ENCODE data around the gene KDM2B.
A peak's percentile ranks its signal among the peaks of the same experiment; 100 is the strongest.

Gene KDM2B

DNA sequence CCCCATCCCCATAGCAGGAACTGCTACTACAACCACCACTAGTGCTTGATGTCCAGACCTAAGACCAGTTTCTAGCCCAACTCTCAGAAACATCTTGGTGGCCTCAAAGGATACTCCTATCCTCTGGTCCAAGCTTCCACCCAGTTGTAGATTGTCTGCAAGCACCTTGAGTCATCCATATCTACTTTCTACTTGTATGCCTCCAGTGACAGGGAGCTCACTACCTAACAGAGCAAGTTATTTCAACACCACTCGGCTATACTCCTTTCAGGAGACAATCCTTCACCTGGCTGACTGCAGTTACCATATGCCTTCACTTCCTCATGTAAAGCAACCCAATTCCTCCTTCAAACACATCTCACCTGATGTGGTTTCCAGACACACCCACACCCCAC, 49.5 kb downstream of the KDM2B start:
- DNase-seq: no peak

DNA sequence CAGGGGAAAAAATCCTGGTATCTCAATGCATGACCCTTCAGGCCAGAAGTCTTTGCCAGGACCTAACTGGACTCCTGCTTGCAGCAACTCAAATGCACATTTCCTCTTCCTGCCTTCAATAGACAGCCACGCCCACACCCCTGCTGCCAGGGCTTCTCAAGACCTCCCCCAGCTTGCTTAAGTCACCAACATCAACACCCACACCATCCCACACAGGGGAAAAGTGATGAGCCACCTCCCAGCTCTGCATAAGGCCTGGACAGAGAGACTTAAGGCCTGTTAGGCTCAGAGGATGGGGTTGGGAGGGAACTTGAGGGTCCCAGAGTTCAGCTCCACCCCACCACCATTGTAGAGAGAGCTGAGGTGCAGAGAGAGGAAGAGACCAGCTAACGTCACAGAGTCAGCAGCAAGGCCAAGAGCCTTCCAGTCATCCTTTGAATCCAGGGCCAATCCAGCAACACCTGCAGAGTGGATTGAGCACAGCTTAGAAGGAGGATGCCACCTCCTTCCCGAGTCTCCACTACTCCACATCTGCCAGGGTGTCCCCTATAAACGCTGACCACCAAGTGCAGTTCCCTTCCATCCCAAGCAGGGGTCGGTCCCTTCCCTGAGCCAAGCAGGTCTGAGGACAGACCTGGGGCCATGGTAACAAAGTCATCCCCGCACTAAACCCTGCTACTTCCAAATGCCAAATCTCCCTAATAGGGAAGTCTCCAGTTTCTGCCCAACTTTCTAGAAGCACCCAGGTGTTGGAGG, 50.0 kb downstream of the KDM2B start:
- DNase-seq: peak in 14 of 56 donors; percentile 1 to 45 (median 9)

DNA sequence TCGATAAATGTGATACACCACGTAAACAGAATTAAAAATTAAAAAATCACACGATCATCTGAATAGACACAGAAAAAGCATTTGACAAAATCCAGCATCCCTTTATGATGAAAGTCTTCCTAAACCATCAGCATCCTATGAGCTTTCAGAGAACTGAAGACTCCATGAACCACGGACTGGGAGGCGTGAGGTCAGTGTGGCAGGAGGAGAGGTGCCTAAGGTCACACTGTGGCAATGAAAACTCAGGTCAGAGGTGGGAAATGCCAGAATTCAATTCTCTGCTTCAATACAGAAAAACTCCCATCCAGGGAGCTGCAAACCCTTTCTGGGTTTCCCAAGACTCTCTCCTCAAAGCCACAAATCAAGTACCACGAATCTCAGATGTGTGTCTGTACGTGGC, 51.6 kb downstream of the KDM2B start:
- no peak for DNase-seq

DNA sequence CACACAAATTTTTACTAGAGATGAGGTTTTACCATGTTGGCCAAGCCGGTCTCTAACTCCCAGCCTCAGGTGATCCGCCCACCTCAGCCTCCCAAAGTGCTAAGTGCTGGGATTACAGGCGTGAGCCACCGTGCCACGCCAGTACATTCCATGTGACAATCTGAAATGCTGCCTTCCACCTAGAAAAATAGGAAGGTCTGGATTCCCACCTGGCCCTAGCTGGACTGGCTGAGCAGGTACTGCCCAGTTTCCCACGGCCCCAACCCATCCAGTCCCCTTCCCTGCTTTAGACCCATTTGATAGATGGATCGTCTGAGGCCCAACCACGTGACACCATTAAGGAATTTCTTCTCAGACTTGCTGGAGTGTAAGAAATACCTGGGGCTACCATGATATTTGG, 55.4 kb downstream of the KDM2B start:
- DNase-seq: no peak

DNA sequence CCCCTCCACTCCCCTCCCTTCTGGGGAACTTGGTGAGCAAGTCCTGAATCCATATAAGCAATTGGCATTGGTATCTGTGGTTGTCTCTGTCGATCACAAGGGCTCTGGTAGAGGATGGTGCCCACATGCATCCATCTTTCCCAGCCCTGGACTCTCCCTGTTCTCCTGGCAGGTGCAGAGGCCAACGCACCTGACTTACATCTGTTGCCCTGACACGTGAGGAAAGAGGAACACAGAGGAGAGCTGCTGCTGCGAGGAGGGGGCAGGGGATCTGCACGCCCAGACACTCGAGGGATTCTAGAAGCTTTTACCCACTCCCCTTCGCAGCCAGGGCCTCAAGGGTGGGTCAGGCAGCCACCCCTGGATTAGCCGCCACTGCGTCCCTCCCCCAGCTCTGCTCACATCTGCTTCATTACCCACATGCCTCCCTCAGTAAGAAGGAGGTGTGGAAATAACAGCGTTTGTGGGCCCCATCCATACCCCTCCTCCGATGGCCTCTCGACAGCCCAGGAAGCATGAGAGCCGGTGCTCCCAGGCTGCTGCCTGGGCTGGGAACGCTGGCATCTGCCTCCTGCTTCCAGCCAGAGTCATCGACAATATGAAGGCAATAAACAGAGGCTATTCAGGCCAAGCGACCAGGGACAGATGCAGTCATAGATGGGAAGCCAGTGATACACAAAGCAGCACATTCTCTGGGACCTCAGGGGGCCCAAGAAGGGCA, 56.5 kb downstream of the KDM2B start:
- DNase-seq: peak in 32 of 56 donors; percentile 5 to 78 (median 28)

DNA sequence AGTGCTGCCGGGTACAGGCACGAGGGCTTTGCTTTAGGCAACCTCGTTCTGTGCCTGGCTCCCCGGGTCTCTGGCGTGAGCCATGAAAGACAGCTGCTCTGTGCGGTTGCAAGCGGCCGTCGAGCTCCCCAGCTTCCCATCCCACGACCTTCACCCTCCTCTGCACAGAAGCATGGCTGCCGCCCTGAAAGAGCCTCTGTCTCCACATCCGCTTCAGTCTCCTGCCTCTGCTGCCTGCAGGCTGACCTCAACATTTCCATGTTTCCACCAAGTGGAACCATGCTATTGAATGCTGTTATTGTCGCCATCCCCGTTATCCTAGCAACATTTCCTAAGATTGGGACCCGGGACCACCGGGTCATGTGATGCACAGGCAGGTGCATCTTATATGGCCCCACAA, 57.1 kb downstream of the KDM2B start:
- DNase-seq: peak in 27 of 56 donors; percentile 5 to 60 (median 30)

DNA sequence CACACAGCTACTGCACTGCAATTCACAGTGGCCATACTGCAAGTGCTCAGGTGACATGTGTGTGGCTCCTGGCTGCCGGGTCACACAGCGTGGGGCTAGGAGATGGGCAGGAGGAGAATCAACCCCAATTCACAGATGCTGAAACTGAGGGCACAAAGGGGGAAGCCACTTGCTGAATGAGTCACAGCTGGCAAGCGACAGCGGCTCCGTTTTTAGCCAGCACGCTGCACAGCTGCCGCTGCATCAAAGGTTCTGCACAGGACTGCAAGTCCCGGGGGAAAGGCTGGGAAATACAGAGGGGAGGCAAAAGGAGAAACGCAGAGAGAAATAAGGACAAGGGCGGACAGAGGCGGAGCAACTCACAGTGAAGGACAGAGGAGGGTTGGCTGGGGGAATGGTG, 57.9 kb downstream of the KDM2B start:
- DNase-seq: peak in 8 of 56 donors; percentile 4 to 25 (median 11)

DNA sequence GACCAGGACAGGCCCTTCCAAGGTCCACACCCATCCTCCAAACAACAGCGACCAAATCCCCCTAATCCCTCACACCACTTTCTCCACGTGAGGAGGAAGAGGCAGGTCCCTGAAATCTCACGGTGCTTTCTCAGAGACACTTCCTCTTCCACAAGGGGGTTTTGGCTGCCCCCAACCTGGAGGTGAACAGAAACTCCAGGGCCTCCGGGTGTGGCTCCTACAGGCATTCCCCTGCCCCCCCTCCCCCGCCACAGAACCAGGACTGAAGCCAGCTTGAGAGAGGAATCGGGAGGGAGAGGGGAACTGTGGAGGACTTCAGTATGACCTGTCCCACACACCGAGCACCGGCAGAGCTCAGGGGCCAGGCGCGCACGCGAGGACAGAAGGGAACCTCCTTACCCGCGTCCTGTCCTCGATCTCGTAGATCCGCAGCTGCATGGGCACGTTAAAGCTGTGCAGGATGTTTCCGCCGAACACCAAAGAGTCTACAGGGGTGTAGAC, 60.2 kb downstream of the KDM2B start:
- DNase-seq: no peak

DNA sequence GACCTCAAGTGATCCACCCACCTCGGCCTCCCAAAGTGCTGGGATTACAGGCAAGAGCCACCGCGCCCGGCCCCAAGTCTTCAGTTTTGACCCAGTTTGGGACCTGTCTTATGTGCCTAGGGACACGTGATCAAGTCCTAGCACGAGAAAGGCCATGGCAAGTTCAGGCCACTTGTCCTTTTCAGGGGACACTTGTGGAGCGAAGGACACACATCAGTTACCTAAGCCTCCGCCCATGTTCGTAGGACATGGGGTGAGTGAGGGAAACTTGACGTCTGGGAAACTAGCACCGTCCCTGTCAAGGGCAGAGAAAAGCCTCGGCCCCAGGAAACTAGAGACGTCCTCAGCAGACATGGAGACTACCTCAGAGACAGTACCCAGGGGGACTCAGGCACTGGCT, 60.7 kb downstream of the KDM2B start:
- DNase-seq: no peak

DNA sequence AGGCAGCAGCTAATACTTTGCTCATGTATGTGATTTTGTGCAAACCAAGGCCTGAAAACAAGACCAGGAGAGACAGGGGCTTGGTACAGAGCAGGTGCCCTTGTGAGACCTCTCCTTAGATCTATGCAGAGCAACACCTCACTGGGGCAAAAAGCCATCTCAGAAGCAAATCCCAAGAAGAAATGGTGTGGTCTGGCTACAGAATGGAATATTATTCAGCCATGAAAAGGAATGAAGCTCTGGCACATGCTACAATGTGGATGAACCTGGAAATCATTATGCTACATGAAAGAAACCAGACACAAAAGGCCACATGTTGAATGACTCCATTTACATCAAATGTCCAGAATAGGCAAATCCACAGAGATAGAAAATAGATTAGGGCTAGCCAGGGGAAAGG, 61.6 kb downstream of the KDM2B start:
- no peak for DNase-seq

DNA sequence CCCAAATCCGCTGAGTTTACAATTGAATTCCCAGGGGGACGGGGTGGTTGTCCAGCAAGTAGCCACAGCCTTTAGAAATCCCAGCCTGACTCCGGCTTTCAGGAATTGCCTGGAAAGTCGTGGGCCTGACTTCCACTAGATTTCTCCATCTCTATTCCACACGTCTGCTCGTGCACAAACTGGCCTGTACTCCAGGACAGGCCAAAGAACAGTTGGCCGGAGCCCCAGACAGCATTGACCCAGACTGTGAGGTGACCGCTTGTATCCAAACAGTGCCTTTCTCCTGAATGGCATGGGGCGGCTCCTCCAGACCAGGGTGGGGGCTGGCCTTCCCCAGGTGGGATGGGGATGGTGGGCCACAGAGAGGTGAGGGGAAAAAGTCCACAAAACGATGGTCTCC, 62.2 kb downstream of the KDM2B start:
- DNase-seq: peak in 1 of 56 donors; percentile 3

DNA sequence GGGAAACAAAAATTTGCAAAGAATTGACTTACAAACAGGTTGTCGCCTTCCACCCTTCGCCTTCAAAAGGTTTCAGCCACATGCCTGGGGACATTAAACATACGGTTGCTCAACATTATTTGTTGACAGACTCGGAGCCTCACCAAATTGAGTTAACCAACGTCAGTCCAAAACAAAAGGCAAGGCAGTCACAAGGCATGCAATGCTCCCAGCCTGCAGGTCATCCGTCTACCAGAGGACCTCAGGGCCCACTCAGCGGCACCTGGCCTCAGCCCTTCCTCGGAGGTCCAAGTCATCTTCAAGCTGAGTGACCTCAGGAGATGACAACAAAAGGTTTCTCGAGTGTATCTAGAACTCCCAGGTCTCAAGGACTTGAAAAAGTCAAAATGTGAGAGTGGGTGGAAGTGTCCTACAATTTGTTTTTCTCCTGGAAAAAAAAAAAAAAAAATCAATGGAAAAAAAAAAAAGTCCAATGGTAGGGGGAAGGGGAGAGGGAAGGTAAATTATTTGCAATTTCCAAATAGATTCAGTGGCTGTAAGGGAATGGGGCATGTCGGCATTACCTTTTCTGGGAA, 64.3 kb downstream of the KDM2B start:
- no peak for DNase-seq

DNA sequence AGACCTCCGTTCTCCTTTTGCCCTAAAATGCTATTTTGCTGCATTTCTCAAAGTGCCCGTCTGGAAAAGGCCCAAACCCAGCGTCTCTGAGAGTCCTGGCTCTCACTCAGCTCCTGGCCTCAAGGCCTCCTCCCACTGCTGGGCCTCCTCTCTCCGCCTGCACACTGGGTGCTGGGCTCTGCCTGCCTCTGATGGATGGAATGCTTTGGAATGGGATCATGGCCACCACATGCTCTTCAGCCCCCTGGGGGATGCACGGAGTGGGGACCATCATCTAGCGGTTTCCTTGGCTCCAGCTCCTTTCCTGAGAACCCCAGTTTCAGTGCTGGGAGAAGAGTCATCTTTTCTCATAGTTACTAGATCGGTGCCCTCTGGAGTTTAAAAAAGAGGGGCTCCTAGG, 65.2 kb downstream of the KDM2B start:
- DNase-seq: no peak

DNA sequence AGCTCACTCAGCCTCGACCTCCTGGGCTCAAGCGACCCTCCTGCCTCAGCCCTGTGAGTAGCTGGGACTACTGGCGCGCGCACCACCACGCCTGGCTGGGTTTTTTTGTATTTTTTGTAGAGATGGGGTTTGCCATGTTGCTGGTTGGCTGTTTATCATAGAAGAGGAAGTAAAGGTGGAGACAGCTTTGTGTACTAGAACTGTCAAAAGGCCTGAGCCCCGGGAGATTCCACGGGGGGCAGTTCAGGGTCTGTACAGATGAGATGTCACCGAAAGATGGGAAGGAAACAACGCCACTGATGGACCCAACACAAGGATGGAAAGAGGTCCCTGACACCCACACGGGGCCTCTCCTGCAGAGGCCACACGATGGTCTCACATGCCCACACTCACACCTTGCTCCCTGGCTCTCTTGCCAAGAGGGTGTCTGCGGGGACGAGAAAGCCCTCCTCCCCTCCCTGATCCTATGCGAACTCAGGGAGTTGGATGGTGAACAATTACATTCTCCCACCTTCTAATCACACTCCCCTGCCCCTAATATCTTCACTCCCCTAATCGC, 66.6 kb downstream of the KDM2B start:
- DNase-seq: no peak

DNA sequence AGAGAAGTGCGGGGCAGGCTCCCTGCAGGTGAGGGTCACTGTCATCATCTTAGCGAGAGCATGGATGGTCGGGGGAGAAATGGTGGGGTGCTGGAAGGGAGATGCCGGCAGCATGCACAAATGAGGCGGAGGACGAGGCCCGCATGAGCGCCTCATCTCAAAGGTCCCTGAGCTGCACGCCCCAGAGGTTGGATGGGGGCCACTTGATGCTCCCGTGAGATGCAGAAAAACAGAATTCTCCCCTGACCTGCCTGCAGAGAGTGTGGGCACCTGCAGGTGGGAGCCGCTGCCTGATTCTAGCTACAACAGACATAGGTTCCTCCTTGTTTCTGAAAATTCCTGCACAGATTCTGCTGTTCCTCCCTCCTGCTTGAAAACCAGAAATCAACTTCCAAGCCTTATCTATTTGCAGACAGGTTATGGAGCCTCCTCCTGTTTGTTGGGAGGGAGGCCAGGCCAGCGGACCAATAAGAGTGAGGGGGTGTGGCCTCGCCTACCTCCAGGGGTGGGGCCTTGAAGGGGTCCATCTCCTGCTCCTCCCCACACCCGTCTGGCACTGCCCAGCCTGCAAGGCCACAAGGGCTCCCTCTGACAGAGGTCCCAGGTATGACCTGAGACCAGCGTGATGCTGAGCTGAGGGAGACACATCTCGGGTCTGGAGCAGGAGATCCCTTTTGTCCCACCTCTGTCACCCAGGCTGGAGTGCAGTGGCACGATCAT, 67.2 kb downstream of the KDM2B start:
- DNase-seq: peak in 4 of 56 donors; percentile 1 to 17 (median 6)

DNA sequence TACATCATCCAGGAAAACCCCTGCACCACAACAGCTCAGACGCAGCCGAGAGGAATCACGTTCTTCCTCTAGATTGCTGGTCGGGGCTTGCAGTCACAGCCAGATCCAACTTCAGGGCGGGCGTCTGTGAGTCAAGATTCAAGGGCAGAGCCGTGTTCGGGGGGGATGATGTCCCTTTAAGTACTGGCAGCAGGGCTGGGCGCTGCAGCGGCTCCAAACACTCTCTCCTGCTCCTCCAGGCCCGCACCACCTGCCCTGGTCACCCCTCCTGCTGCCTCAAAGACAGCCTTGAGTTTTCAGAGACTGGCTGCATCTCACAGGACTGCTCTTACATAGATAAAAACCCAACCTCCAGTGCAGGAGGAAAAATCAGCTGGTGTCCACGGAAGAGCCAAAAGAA, 68.3 kb downstream of the KDM2B start:
- DNase-seq: no peak

DNA sequence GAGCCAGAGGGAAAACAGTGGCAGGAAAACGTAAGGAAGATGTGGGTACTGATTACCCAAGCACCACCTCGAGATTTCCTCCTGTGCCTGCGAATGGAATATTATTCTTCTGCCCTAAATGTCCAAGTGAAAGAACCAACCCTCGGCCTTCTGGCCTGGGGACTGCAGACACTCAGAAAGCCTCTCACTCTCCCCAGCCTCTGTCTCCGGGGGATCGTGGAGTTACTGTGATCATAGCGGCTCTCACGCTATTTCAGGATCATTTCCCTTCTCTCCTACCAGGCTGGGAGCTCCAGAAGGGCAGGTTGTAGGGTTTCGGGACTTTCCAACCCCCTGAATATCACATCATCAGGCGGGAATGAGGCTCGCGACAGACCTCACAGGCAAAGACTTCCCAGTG, 68.9 kb downstream of the KDM2B start:
- DNase-seq: no peak

DNA sequence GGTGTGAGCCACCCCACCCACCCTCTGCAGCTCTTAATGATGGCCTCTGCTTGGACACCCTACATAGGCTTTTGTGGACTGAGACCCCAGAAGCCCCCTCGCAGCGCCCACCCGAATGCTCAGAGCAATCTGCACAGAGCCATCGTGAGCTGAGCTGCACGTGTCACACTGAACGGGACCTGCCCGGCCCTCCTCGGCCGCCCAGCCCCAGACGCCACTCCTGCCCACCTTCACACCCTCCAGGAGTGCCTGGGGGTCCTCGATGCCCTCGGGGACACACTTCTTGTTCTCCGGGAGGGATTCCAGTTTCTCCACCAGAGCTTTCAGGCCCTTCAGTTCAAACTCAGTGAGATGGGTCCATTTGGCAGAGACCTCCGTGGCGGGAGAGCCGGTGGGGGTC, 71.5 kb downstream of the KDM2B start:
- DNase-seq: no peak

DNA sequence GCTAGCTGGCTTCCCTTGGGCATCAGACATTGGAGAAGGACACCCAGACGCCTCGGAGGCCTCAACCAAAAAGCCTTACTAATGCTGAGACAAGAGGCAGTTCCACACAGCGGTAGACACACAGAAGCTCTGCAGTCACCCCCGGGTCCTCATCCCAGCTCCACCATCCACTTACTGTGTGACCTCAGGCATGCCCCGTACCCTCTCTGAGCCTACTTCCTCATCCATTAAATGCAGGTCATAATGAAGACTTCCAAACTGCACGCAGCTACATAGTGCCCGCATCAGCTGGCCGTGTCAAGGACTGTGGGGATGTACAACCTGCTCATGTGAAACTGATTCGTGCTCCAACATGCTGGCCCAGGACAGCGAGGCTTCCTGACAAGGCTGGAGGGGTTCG, 72.3 kb downstream of the KDM2B start:
- no peak for DNase-seq

DNA sequence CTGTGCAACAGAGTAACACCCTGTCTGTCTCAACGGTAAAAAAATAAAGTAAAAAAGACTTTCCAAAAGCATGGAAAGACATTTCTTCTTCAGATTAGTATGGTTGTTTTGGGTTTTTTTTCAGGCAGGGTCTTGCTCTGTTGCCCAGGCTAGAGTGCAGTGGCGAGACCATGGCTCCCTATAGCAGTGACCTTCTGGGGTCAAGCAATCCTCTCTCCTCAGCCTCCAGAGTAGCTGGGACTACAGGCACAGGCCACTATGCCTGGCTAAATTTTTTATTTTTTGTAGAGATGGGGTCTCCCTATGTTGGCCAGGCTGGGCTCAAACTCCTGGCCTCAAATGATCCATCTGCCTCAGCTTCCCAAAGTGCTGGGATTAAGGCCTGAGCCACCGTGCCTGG, 72.8 kb downstream of the KDM2B start:
- no peak for DNase-seq

DNA sequence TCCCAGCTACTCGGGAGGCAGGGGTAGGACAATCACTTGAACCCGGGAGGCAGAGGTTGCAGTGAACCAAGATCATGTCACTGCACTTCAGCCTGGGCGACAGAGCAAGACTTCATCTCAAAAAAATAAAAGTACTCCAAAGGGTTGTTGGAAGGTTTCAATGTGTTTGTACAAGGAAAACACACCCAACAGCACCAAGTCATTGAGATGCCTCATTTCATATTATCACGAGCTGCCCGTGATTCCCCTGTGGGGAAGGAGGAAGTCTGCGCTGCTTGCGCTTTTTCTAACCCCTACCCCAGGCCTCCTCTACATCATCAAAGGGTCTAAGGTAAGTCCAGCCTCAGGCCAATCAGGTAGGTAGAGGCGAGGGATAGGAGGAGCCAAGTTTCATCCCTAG, 73.6 kb downstream of the KDM2B start:
- no peak for DNase-seq

DNA sequence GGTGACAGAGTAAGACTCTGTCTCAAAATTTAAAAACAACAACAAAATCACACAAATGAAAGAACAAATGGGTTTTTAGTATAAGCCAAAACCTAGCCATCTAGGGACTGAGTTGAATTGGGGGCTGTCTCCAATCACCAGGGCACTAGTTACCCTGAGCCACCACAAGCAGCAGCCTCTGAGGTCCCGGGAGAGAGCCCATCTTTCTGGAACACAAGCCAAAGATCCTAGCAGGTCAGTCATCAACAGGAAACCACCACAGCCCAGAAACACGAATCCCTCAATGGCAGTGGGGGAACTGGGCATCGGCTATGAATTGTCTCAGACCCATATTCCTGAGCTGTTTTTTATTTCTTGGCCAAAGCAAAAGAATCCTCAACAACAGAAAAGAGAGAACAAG, 75.3 kb downstream of the KDM2B start:
- DNase-seq: no peak

Data from amygdala (tissue), 56 donors.